ENCODE data around the gene TMEM18. TPM values are rescaled to one million over a fixed set of nuclear protein-coding genes. Genes with fewer than 3 reads are reported as not detected.

Gene TMEM18
- total RNA-seq, 1 donor from 2014 or later, result 19.3 TPM

DNA sequence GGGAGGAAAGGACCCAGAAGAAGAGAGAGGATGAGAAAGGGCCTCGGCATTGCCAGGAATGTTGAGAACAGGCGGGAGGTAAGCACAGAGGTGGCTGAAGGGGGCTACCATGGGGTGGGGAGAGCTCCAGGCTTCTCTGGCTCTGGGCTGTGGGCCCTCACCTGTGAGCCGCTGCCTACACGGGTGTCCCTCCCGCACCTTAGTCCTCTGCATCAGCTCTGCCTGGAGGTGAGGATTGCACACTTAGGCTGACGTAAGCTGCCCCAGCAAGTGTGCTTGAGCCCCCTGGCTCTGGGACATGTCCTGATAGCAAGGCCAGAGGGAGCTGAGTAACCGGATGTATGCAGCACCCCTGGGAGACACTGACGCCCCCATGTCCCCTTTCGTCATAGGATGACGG, 33.9 kb downstream of the TMEM18 start:
- TF ChIP-seq, protein P1, sequence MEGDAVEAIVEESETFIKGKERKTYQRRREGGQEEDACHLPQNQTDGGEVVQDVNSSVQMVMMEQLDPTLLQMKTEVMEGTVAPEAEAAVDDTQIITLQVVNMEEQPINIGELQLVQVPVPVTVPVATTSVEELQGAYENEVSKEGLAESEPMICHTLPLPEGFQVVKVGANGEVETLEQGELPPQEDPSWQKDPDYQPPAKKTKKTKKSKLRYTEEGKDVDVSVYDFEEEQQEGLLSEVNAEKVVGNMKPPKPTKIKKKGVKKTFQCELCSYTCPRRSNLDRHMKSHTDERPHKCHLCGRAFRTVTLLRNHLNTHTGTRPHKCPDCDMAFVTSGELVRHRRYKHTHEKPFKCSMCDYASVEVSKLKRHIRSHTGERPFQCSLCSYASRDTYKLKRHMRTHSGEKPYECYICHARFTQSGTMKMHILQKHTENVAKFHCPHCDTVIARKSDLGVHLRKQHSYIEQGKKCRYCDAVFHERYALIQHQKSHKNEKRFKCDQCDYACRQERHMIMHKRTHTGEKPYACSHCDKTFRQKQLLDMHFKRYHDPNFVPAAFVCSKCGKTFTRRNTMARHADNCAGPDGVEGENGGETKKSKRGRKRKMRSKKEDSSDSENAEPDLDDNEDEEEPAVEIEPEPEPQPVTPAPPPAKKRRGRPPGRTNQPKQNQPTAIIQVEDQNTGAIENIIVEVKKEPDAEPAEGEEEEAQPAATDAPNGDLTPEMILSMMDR (IDR thresholded peaks at IDR 0.05; ENCODE audit: unreplicated experiment), result no peak
- H3K4me1 Mint-ChIP-seq (ENCODE audit: low read depth), result peaks cover 2% of the 10 kb centered on the region
- DNase-seq (ENCODE audit: low spot score, unreplicated experiment), result peak; percentile 3
- no peak overlapping the region for H3K27ac Mint-ChIP-seq
- H3K4me3 Mint-ChIP-seq (ENCODE audit: low read depth), result no peak overlapping the region
- no peaks in the 10 kb centered on the region for H3K36me3 Mint-ChIP-seq (ENCODE audit: insufficient read depth)
- H3K9me3 Mint-ChIP-seq (ENCODE audit: low read depth), result no peaks in the 10 kb centered on the region
- H3K27me3 Mint-ChIP-seq, result peaks cover 30% of the 10 kb centered on the region

DNA sequence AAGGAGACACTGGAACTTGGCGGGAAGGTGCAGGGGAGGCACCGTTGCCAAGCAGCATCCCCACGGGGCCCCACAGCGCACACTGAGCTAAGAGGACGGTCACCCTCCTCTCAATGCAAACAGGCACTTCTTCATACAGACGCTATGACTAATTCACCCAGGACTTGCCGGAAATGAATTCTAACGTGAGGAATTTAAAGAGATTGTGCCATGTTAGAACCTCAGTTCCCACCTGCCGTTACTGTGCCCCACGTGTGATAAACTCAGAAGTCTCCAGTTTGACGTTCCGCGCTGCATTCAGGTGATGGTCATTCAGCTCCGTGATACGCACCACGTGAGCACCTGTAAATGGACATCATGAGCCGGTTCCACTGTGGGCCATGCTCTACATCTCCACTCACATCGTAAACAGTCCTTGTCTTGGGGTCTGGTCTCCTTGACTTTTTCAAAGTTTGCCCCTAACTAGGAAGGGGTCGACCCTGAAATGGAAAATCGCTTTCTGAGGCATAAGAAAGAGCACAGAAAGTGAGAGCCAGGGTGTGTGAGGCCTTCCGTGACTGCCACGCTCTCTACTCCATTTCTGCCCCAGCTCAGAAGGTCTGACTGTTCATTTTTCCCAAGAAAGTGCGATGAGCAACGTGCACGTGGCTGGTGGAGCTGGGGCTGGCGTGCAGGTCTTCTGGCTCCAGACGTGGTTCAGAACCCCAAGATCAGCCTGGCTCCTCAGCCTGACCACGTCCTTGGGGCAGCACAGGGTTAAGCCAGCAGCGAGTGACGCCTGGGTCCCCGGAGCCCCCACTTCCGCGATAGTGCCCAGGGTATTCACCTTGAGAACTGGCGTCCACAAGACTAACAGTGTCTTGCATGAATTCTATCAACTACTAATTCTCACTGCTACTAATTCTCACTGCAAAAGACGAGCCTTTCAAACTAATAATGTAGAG, 35.1 kb downstream of the TMEM18 start:
- Mint-ChIP-seq H3K27ac (no peak overlapping the region), H3K9me3 (ENCODE audit: low read depth) (no peaks in the 10 kb centered on the region), H3K4me3 (ENCODE audit: low read depth) (no peak overlapping the region), H3K36me3 (ENCODE audit: insufficient read depth) (no peaks in the 10 kb centered on the region), H3K4me1 (ENCODE audit: low read depth) (peaks cover 2% of the 10 kb centered on the region), H3K27me3 (peaks cover 32% of the 10 kb centered on the region)
- TF ChIP-seq, protein P1 (IDR thresholded peaks at IDR 0.05; ENCODE audit: unreplicated experiment), result no peak
- DNase-seq (ENCODE audit: low spot score, unreplicated experiment), result no peak

DNA sequence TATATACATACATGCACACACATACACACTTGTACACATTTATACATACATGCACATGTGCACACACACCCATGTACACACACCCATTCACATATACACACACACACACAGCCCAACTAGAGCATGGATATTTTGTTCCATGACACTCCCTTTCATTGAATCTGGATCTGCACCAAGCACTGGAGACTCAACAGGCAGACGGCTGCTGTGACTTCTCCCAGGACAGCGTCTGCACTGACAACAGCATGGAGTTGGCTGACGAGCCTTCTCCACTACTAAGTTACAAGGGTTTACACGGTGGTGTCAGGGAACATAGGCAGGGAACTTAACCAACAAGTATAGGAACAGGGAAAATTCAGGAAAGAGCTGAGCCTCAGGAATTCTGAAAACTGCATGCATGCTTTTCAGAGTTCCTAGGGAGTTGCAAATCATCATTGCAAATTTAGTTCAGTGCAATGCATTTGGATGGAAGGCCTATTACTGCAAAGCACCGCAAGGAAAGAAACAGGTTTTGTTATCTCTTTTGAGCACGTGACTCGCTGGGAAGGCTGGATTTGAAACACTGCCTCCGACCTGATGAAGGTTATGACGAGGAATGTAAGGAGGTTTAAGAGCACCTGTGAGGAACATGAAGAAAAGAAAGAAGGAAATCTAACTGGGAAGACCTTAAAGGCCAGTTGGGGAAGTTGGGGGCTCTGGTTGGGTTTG, 35.9 kb downstream of the TMEM18 start:
- H3K27me3 Mint-ChIP-seq, result peaks cover 32% of the 10 kb centered on the region
- H3K36me3 Mint-ChIP-seq (ENCODE audit: insufficient read depth), result peaks cover 1% of the 10 kb centered on the region
- peaks cover 2% of the 10 kb centered on the region for H3K4me1 Mint-ChIP-seq (ENCODE audit: low read depth)
- peaks cover 2% of the 10 kb centered on the region for H3K9me3 Mint-ChIP-seq (ENCODE audit: low read depth)
- TF ChIP-seq, protein P1 (IDR thresholded peaks at IDR 0.05; ENCODE audit: unreplicated experiment), result no peak
- H3K27ac Mint-ChIP-seq, result no peak overlapping the region
- DNase-seq (ENCODE audit: low spot score, unreplicated experiment), result no peak
- no peak overlapping the region for H3K4me3 Mint-ChIP-seq (ENCODE audit: low read depth)

DNA sequence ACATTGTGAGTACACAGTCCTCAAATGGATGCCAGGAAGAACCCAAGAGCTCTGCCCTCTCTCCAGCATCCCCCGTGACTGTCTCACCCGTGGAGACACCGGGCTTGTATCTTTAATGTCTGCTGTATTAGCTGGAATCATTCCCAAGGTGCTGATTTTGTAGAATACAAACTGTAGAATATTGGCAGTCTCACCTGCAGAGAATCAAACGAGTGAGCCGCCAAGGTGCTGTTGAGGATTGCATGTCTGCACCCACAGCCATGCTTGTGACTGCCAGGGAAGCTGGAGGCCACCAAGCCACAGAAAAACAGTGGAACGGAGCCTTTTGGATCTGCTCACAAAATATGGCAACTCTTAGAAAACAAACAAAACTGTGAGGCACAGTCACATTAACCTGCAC, 37.5 kb downstream of the TMEM18 start:
- Mint-ChIP-seq H3K9me3 (ENCODE audit: low read depth) (peaks cover 2% of the 10 kb centered on the region), H3K36me3 (ENCODE audit: insufficient read depth) (peaks cover 1% of the 10 kb centered on the region), H3K27ac (no peak overlapping the region), H3K4me3 (ENCODE audit: low read depth) (no peak overlapping the region), H3K27me3 (peaks cover 24% of the 10 kb centered on the region), H3K4me1 (ENCODE audit: low read depth) (peaks cover 4% of the 10 kb centered on the region)
- TF ChIP-seq, protein P1 (IDR thresholded peaks at IDR 0.05; ENCODE audit: unreplicated experiment), result no peak
- DNase-seq (ENCODE audit: low spot score, unreplicated experiment), result no peak

DNA sequence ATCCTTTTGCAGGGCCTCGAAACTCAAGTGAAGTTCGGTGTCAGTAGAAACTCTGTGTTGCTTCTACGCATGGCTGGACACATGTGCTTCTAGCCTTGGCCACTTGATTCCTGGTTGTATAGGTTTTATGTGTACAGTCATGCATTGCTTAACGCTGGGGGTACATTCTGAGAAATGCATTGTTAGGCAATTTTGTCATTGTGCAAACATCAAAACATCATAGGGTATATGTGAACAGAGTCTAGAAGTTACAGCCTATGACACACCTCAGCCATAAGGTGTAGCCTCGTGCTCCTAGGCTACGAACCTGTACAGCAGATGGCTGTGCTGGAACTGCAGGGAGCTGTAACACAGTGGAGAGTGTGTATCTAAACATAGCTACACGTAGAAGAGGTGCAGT, 39.4 kb downstream of the TMEM18 start:
- no peak for DNase-seq (ENCODE audit: low spot score, unreplicated experiment)
- Mint-ChIP-seq H3K4me3 (ENCODE audit: low read depth) (no peak overlapping the region), H3K27me3 (peaks cover 13% of the 10 kb centered on the region), H3K36me3 (ENCODE audit: insufficient read depth) (peaks cover 1% of the 10 kb centered on the region), H3K4me1 (ENCODE audit: low read depth) (peaks cover 6% of the 10 kb centered on the region), H3K27ac (no peak overlapping the region), H3K9me3 (ENCODE audit: low read depth) (peaks cover 5% of the 10 kb centered on the region)
- TF ChIP-seq, protein P1 (IDR thresholded peaks at IDR 0.05; ENCODE audit: unreplicated experiment), result no peak

All from progenitor cell of endocrine pancreas (in vitro differentiated cells).